Stimulated activated CD8-positive, alpha-beta memory T cell treated with anti-CD3 and anti-CD28 coated beads, Interleukin-7, amount 100 ng/mL, for 48 hours (primary cell): ENCODE results near the gene SAP25.
"Not testable (repeated sequence)": the region's sequence is repeated elsewhere in the genome, so short reads cannot be mapped to it uniquely, and the experiment has no call there.

Experiments
- DNase-seq, 2 donors: peaks; one replicate each; pipeline ENCODE4 v3.0.0-alpha.2; 2020; ENCODE audit warnings: low read depth in 1 of 2; ENCODE audit errors: extremely low read depth in 1 of 2

SAP25 gene

GRCh38 chr7:100563100-100563564 is 10.6 kb downstream of the SAP25 start:
- no peak for DNase-seq

DNA sequence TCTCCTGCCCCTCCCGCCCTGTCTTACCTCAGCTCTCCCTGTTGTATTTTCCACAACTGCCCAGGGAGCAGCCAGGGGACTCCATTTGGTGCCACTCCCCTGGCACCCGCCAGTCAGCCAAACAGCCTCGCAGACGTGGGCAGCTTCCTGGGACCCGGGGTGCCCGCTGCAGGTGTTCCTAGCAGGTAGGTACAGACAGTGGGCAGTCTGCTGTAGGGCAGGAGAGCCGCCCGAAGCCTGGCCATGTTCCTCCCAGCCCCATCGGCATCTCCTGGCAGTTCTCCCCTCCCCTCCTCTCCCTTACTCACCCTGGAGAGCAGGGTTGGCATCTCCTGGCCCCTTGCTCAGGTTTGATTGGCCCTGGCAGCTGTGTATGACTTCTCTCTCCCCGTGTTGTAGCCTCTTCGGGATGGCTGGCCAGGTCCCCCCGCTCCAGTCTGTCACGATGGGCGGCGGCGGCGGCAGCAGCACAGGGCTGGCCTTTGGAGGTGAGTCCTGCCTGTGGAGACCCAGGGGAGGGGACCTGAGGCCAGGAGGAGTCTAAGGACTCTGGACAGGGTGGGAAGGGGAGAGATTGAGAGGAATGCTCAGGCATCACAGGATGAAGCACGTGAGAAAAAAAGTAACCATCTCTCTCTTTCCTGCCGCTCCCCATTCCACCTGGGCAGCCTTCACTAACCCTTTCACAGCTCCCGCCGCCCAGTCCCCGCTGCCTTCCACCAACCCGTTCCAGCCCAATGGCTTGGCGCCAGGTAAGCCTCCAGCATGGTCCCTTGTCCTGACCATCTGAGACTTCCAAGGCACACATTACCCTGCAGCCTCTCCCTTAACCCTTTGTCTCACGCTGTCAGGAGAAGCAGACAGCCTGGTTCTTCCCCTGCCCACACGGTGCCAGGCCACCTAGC is 11.3 kb downstream of the SAP25 start:
- DNase-seq = no peak

- no peak for DNase-seq
Measured at GRCh38 chr7:100561491-100562194, 12.1 kb downstream of the SAP25 start.

- no peak for DNase-seq
Measured at GRCh38 chr7:100559127-100559526, 14.6 kb downstream of the SAP25 start.

GRCh38 chr7:100556541-100556940 is 17.2 kb downstream of the SAP25 start:
- DNase-seq = no peak

DNA sequence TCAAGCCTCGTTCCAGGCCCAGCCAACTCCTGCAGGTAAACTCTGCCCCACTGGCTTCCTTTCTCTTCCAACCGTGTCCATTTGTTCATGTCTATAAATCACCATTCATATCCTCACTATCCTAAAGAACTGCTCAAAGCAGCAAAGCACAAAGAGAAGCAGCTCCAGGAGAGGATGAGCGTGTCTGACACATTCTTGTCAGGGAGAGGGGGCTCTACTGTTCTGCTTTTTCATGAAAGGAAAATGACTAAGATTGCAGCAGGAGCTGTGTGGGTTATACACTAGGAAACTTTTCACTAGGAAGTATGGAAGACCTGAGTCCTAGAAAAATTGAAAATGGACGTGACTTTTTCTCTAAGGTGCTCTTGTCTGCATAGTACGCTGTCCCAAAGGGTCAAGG is 18.0 kb downstream of the SAP25 start:
- no peak for DNase-seq

- no peak for DNase-seq
Measured at GRCh38 chr7:100553032-100553431, 20.7 kb downstream of the SAP25 start.

DNA sequence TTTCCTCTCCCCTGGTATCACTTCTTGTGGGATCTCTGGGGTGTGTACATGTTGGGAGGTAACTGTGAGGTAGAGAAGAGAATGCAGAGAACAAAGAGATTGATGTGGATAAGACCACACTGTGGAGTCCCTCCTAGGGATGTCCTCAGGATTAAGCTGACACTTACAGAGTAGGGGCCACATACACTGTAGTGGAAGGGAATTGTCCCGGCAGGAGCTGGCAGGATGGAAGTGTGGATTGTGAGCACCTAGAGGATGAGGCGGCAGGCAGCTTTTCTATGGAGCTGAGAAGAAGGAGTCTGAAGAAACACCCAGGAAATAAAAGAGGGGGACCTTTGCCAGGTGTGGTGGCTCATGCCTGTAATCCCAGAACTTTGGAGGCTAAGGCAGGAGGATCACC is 21.2 kb downstream of the SAP25 start:
- DNase-seq = no peak

GRCh38 chr7:100548446-100548845 is 25.3 kb downstream of the SAP25 start:
- not testable (repeated sequence) for DNase-seq

- DNase-seq = no peak
Measured at GRCh38 chr7:100547872-100548271, 25.8 kb downstream of the SAP25 start.

DNA sequence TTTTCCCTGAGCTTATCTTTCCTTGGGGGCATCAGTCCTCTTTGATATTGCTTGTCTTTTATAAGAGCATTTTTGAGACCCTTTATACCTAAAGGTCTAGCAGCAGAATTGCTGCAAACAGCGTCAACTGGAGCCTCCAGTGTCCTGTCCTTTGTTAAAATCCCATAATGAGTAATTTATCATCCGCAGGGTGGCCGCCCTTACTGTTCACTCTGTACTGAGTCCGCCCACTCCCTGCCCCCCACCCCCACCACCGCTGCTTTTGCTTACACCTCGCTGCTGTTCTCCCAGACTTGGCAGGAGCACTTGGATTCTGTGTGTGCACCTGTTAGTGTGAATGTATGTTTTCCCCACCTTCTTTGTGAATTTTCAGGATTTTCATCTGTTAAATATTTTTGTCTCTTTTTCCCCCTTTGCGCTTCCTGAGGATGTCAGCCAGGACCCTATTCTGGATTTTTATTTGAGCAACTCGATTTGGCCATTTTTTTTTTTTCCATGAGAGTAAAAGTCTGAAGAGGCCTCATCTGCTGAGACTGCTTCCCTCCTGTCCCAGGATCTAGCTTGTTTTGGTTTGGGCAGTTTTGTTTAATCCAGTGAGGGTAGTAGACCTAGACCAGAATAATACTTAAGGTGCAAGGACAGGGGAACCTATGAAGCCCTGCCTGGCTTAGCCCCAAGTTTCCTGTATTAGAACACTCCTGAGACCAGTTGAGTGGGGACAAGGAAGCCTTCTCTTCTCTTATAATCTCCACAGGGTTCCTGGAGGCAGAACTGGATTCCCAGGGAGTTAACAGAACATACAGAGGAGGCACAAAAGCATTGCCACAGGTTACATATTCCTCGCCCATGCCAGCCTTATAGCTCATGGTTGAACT is 26.5 kb downstream of the SAP25 start:
- DNase-seq = no peak

- no peak for DNase-seq
Measured at GRCh38 chr7:100546129-100546925, 27.4 kb downstream of the SAP25 start.

- peak; percentile 53 to 79 for DNase-seq
Measured at GRCh38 chr7:100545360-100546128, 28.2 kb downstream of the SAP25 start.

DNA sequence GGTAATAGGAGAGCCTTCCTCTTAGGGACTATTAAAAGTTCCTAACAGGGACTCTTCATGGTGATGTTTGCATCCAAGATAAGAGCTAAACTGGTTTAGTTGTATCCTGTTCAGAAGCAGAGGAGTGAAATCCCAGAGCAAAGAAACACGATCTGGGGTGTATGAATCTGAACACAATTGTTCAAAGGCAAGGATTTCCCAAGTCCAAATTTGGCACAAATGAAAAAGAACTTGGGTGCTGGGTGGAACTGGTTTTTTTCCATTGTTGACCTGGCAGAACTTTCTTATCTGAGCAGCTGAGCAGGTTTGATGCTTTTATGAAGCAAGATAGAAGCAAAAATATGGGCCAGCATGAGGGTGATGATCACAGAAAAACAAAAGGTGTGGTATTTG is 28.7 kb downstream of the SAP25 start:
- DNase-seq = no peak

DNA sequence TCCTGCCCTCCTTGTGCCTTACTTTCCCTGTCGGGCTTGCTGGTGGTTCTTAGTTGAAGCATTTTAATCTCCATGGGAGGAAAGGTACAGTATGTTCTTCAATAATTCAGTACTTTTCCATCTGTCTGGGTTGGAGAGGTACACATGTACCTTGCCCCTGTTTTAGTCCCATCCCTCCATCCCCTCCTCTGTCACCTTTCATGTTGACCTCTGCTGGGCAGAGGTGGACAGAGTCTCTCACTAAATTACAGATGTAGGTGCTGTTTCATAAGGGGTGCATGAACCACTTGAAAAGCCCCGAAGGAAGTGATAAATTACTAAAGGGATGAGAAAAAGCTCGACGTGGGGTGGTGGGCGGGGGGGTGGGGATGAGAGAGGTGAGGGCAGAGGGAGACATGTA is 29.3 kb downstream of the SAP25 start:
- no peak for DNase-seq

- DNase-seq = no peak
Measured at GRCh38 chr7:100543586-100543985, 30.1 kb downstream of the SAP25 start.

DNA sequence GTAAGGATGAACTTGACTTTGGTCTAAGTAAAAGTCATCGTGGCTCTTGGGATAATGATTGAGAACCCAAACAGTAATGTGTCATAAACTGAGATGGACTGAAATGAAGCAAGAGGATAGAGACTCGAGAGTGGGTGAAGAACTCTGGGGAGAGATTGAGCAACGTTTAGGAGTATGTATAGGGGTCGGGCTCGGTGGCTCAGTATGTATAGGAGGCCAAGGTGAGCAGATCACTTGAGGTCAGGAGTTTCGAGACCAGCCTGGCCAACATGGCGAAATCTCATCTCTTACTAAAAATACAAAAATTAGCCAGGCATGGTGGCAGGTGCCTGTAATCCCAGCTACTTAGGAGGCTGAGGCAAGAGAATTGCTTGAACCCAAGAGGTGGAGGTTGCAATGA is 32.4 kb downstream of the SAP25 start:
- DNase-seq = not testable (repeated sequence)

GRCh38 chr7:100540073-100540723 is 33.5 kb downstream of the SAP25 start:
- DNase-seq = no peak

GRCh38 chr7:100539436-100540006 is 34.2 kb downstream of the SAP25 start:
- DNase-seq = no peak
